Measurements from ENCODE around the gene KY.

- no peak for TF ChIP-seq CTCF (IDR thresholded peaks at IDR 0.05 in 4 of 5, conservative IDR thresholded peaks at IDR 0.05 in 1 of 5)
- no peak for TF ChIP-seq POLR2A (IDR thresholded peaks at IDR 0.05)
These were observed 30.2 kb downstream of the KY start for GRCh38 chr3:134620476-134621115.

Measured in gastrocnemius medialis (tissue), 4 donors.